ENCODE results near the gene LHX5. TPM values are rescaled to one million over a fixed set of nuclear protein-coding genes. Genes with fewer than 3 reads are reported as not detected.
A peak's percentile ranks its signal among the peaks of the same experiment; 100 is the strongest.

LHX5 gene
- total RNA-seq, 1 experiment from 2014 or later = not detected

- no peak for ATAC-seq
- POLR2A ChIA-PET = interaction anchor here (0.5 to 0.9 kb wide), 3 partner anchors 11 to 117 kb away, joined by 3 to 18 read pairs (median 3); no protein-coding TSS in a partner anchor
- in situ Hi-C loops (cut with HindIII; ENCODE audit: low pct_unique_long_range_greater_than_20kb, low sequenced_read_pairs) = no loop called here
Measured at GRCh38 chr12:113422886-113423669, 48.6 kb downstream of the LHX5 start.

GRCh38 chr12:113422030-113422885 lies 49.4 kb downstream of the LHX5 start, which contains the start of gene SDSL:
Gene SDSL (plus strand): TSS chr12:113422380. CDS start chr12:113427983, 5,603 bp downstream.
- BruUV-seq (replicated peaks) = no TSS peak
- intact Hi-C loops (cut with micrococcal nuclease; ENCODE audit: unreplicated experiment) (no loop called here), in situ Hi-C loops (cut with HindIII; ENCODE audit: low pct_unique_long_range_greater_than_20kb, low sequenced_read_pairs) (no loop called here)
- no peaks in the 10 kb centered on the region for H3K9me3 ChIP-seq (ENCODE audit: control insufficient read depth, insufficient read depth, low read depth, low read length)
- H3K27me3 ChIP-seq (ENCODE audit: control insufficient read depth, insufficient read depth, low read length) = no peaks in the 10 kb centered on the region
- POLR2A ChIA-PET = interaction anchor here (0.5 to 0.9 kb wide), 2 partner anchors 10 to 117 kb away, joined by 3 to 18 read pairs; no protein-coding TSS in a partner anchor
- peak; percentile 55 to 74 for TF ChIP-seq REST (IDR thresholded peaks at IDR 0.05; ENCODE audit: insufficient read depth in 1 of 2, low read depth in 2 of 2, low read length in 1 of 2)
- peak; percentile 72; the same call in 1 of the 2 replicates for TF ChIP-seq POLR2AphosphoS5 (IDR thresholded peaks at IDR 0.05; ENCODE audit: low read depth, low read length)
- TF ChIP-seq TCF7L2 (IDR thresholded peaks at IDR 0.05; ENCODE audit: low read depth, low read length) = no peak
- peak; percentile 33 for DNase-seq (ENCODE audit: low read depth, low spot score)
- H3K4me3 ChIP-seq (ENCODE audit: low read depth in 2 of 2, low read length in 2 of 2) = peak within 1 kb of the TSS; percentile 46 to 65
- ATAC-seq = peak; percentile 88
- CTCF ChIA-PET = interaction anchor here (0.5 to 0.6 kb wide), 2 partner anchors 41 to 225 kb away, joined by 6 read pairs; no protein-coding TSS in a partner anchor
- H3K36me3 ChIP-seq (ENCODE audit: control insufficient read depth, insufficient read depth, low read length) = no peaks in the 10 kb centered on the region; the same call in 1 of the 2 replicates
- no peaks in the 10 kb centered on the region; the same call in 1 of the 2 replicates for H3K4me1 ChIP-seq (ENCODE audit: control insufficient read depth, insufficient read depth, low read length)
- H3K27ac ChIP-seq (ENCODE audit: low read length) = peak within 1 kb of the TSS; percentile 78

More at GRCh38 chr12:113422886-113423669, 48.6 kb downstream of the LHX5 start:
- no peak for DNase-seq (ENCODE audit: low read depth, low spot score)
- intact Hi-C loops (cut with micrococcal nuclease; ENCODE audit: unreplicated experiment) = no loop called here
- no peaks in the 10 kb centered on the region; the same call in 1 of the 2 replicates for H3K36me3 ChIP-seq (ENCODE audit: control insufficient read depth, insufficient read depth, low read length)
- TF ChIP-seq CTCF (IDR thresholded peaks at IDR 0.05) (no peak), SIN3A (IDR thresholded peaks at IDR 0.05; ENCODE audit: borderline replicate concordance, insufficient read depth, low read depth, low read length) (no peak)
- no peaks in the 10 kb centered on the region for H3K27me3 ChIP-seq (ENCODE audit: control insufficient read depth, insufficient read depth, low read length)
- no TSS peak for BruUV-seq (replicated peaks)
- H3K4me3 ChIP-seq (ENCODE audit: low read depth in 2 of 2, low read length in 2 of 2) = peak overlapping the region; percentile 46 to 65
- no peaks in the 10 kb centered on the region for H3K9me3 ChIP-seq (ENCODE audit: control insufficient read depth, insufficient read depth, low read depth, low read length)
- peak overlapping the region; percentile 78 for H3K27ac ChIP-seq (ENCODE audit: low read length)
- CTCF ChIA-PET = interaction anchor here (0.5 to 0.6 kb wide), 2 partner anchors 88 to 226 kb away, joined by 5 to 6 read pairs; no protein-coding TSS in a partner anchor
- H3K4me1 ChIP-seq (ENCODE audit: control insufficient read depth, insufficient read depth, low read length) = no peaks in the 10 kb centered on the region; the same call in 1 of the 2 replicates

Data from Panc1 (cell line).